Hematopoietic multipotent progenitor cell treated with erythropoietin and hydrocortisone succinate and interleukin-3 and kit ligand, for 8 days (in vitro differentiated cells): ENCODE data around the gene POMP.
"Not testable (repeated sequence)": the region's sequence is repeated elsewhere in the genome, so short reads cannot be mapped to it uniquely, and the experiment has no call there.

Source experiments
- DNase-seq: peaks from one replicate; pipeline ENCODE4 v3.0.0-alpha.2; 2015

The POMP gene

DNA sequence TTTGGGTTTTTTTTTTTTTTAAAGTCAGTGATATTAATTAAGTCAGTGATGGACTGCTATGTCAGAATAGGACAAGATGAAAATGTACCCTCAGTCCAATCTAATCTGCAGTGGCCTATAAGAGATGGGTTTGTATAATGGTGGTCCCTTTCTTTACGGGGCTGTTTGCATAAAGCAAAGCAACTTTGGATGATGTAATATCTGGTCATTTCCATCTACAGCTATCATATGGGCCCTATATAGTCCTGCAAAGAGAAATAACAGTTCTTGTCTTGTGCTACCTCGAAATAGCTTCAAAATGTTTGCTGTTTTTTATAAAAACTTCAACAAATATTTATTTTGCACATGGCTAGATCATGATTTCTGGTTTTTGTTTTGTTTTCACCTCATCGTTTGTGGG lies 20.2 kb upstream of the POMP start:
- DNase-seq = no peak

DNA sequence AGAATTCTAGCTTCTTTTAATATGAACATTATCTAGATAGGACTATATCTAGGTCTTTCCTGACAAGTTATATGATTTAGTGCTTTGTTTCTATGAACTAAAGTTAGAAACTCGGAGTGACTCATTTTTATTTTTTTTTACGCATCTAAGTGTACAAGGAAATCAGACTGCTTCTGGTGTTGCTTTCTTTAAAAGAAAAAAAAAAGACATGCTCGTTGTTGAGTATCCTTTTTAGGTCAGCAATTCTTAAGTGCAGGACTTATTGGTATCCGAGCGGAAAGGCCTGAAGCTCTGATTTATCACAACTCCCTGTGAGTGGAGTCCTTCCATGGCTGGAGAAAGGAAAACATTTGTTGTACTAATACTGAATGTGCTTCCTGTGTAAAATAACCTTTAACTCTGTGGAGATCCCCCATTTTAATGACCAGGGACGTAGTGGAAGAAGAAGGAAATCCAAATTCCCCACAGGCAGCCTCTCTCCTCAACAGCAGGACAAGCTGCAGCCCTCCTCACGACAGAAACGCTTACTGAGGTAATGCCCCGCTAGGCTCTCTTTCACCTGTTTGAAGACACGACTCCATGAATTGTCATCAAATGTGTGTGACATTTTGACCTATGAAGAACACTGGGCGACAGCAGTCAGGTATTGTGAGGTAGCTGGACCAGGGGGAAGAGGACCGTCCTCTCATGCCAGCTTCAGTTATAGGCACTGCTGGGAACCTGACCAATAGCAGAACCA lies 17.9 kb upstream of the POMP start:
- no peak for DNase-seq

DNA sequence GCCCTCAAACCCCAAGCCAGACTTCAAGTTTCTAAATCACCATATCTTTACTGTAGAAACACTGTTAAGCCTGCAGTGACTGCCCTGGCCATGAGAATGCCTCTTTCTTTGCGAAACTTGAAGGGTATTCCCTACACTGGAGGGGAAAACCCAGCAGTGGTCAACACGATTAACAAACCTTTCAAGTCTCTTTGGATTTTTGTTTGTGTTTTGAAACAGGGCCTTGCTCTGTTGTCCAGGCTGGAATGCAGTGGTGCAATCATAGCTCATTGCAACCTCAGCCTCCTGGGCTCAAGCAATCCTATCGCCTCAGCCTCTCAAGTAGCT lies 17.4 kb upstream of the POMP start:
- no peak for DNase-seq

DNA sequence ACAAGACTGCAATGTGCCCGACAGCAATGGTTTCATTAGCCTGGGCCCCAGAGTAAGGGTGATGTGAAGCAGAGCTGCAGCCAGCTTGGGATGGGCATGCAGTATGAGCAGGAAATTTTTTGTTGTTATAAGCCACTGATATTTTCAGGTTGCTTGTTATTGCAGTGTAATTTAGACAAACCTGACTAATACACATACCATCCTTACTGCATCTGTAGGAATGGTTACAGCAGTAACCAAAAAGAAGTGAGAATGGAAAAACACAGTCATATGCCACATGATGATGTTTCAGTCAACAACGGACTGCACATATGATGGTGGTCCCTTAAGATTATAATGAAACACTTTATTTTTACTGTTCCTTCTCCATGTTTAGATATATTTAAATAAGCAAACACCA lies 8.6 kb upstream of the POMP start:
- DNase-seq = no peak

DNA sequence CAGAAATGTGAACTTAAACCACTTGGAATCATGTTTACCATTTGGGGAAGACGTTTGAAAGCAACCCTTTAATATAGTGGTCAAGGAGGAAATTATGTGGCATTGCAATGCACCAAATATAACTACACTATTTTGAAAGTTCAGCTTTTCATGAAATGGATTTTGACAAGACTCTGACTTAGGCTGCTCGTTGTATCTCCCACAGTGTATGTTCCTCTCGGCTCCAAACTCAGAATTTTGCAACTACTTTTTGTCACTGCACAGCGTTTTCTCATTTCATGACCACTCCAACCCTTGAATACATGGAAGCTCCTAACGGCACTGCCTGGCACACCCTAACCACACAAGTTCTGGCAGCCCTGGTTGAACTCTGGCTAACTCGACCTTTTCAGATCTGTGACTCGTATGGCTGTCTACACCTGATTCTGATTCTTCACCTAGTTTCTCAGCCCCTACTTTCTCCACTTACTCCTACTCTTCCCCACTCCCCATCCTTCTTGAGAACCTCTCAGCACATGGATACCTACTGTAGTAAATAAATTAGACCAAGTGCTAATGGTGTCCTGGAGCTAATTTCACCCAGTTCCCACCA lies 7.0 kb upstream of the POMP start:
- DNase-seq = no peak

DNA sequence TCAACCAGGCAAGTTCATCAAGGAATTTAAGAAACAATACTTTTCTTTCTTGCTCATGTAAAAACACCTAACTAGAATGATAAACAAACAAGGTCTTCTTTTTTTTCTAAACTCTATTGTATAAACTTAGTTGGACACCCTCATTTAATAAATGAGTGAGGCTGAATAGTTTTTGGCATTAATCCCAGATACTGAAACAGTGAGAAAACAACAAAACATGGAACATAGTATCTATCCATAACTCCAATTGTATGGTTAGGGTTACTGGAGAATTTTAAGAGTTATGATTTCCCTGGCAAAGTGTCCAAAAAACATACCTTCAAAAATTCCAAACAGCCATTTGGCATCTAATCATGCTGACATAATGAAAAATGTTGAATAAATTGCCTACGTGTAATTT lies 5.8 kb upstream of the POMP start:
- no peak for DNase-seq

DNA sequence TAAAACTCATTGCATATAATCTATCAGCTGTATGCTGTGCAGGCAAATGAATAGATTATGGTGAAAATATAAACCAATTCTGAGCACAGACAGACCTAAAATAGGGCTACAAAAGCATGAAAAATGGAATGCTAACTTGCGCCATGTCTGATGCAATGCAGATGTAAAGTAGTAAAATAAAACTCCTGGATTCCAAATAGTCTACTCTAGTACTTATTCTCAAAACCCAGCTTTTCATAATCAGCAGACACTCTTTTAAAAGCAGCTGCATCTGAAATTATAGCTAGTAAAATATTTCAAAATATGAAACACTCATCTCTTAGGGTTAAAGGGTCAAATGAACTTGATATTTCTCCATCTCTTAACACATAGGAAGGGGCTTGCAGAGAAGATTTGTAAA lies 4.7 kb upstream of the POMP start:
- DNase-seq = no peak

DNA sequence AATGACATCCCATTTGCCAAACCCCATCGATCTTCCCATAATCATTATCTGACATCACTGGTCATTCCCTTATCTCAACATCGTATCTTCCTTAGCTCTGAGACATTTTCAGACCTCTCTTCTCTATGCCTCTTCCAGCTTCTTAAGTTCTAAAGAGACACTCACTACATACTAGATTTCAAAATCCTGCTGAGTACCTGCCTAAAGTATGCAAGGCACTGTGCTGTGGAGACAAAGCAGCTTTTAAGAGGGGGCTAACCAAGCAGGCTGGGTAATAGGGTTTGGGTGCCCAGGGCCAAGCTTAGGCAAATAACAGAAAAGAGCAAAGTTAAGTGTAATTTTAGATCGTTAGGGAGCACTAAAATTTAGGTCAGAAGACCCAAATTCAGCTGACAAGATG lies 3.4 kb upstream of the POMP start:
- no peak for DNase-seq

DNA sequence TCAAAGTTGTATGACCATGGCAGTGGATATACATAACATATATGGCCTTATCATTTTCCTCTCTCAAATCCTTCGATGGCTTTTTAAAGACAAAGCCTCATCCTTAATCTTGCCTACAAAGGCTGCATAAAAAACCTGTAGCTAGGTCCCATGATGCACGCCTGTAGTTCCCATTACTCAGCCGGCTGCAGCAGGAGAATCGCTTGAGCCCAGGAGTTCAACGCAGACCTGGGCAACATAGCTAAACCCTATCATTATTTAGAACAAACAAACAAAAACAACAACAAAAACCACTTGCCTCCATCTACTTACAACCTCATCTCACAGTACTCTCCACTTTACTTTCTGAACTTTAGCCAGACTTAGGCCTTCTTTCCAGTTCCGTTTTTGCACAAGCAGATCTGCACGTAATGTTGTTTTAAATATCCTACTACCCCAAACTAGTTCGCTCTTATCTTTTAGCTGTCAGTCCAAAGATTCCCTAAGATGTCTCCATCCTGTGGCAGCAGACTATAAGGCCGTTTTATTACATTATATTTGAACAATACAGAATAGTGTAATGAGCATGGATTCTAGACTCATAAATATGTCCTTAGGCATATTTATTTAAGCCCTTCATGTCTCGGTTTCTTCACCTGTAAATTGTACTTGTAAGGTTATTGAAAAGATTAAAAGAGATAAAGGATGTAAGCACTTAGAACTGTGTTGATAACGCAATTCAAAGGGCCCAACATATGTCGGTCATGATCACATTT lies 969 bp upstream of the POMP start:
- peak; percentile 55 for DNase-seq

DNA sequence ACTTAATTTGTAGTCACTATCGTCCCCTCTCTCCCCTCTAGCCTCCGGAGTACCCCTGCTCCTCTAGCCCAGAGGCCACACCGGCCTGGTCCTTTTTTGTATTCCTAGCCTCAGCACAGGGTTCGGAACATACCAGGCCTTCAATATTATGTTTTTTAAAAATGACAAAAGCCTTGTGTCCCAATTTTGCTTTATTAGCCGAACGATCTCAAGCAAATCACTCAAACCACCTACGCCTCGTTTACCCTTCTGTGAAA lies 463 bp upstream of the POMP start:
- no peak for DNase-seq

DNA sequence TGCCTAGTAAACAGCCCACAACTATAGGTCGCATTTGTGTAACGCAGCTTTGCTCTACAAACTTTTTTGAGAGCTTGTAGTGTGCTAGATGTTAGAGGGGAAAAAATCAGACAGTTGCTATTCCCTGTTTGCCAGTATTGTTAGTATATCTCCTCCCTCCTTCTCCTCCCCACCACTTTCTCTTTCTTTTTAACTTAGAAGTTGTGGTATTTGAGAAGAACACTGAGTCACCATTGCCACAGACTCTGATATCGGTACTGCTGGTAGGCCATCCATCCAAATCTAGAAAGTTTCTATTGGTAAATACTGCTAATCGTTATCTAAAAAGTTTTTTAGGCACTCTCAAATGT lies 666 bp downstream of the POMP start:
- peak; percentile 49 for DNase-seq

DNA sequence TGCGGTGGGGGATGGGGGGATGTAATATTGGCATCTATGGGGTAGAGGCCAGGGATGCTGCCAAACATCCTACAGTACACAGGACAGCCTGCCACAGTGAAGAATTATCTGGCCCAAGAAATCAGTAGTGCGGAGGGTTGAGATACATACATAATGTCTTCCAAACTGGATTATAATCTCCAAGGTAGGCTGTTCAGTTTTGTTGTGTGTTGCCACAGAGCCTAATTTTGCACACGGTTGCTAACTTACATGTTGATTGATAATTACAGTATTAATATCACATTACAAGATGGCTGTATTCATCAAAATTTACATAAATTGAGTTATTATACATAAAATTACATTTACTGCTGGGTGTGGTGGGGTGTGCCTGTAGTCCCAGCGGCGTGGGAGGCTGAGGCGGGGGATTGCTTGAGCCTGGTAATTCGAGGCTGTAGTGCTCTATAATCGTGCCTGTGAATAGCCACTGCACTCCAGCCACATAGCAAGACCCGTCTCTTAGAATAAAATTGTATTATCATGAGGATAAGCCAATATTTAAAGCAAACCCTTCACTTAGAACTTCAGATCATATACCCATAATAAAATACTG lies 8.1 kb downstream of the POMP start:
- no peak for DNase-seq

DNA sequence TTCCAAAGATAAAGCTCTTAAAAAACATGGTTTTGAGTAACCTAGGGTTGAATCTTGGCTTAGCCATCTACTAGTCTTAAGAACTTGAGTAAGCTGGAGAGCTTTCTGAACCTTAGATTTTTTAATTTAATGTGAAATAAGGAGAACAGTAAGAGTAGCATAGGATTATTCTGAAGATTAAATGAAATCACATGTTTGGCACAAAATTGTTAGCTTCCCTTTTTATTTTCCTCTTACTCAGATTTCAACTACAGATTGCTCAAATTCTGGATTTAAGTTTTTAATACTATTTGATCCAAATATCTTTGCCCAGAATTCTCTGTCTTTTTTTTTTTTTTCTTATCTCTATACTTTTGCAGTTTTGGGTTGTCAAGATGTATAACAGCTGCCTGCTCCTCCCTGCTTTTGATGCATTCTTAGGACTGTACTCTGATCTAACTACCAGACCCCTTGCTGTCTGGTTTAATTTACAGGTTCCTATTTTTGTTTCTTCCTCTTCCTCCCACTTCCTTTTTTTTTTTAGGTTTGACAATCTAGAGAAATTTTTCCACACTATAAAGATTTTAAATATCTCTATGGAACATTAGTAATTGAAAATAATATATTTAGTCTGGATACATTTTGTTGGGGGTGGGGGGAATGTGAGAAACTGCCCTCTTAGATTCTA lies 12.3 kb downstream of the POMP start:
- DNase-seq = no peak

DNA sequence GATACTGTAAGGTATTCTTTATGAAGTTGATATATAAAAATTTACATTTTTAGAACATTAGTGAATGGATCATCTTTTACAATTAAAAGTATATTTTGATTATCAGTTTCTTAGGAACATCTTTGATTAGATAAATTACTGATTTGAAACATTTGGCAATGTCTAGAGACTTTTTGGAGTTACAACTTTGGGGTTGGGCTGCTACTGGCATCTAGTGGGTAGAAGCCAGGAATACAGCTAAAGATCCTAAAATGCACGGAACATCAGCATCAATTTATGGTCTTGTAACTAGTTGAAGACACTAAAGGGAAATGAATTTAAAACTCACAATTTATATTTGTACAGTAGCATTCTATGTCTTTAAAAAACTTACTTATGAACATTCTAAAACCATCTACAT lies 19.9 kb downstream of the POMP start:
- no peak for DNase-seq

DNA sequence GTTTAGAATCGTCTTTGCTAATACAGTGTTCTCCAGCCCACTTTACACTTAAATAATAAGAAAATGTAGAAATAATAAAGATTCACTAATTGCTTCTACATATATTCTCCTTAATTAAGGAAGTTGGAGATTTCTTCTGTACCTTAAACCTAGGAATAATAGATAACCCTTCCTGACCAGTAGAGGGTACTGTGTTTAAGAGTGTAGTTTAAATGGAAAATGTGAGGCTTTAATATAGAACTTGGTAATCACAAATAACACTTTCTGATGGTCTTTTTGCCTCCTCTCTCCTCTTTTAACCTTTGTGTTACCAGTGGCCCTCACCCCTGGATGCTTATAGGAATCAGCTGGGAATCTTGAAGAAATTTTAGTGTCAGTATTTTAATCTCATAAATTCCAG lies 20.7 kb downstream of the POMP start:
- peak; percentile 26 for DNase-seq

DNA sequence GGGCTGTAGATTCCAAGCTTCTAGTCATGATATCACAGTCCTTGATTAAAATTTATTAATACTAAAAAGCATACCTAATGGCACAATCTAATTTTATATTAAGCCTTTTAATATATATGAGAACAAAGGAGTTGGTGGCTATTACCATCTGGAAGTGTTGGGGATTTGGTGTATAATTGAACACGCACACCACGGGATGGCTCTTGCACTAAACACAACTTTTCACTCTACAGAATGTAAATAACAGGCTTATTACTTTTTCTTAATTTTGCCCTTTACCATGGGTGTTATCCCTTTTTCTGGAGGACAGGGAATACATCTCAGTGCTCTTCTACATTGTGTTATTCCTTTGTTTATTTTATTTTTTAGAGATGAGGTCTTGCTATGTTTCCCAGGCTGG lies 21.6 kb downstream of the POMP start:
- no peak for DNase-seq

DNA sequence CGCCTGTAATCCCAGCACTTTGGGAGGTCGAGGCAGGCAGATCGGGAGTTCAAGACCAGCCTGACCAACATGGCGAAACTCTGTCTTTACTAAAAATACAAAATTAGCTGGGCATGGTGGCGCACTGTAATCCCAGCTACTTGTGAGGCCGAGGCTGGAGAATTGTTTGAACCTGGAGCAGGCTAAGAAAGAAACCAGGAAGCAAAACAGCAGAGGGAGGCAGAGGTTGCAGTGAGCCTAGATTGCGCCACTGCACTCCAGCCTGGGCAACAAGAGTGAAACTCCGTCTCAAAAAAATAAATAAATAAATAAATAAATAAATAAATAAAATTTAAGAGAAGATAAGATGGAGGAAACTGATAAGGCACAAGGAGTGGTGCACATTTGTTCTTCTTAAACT lies 24.2 kb downstream of the POMP start:
- not testable (repeated sequence) for DNase-seq

DNA sequence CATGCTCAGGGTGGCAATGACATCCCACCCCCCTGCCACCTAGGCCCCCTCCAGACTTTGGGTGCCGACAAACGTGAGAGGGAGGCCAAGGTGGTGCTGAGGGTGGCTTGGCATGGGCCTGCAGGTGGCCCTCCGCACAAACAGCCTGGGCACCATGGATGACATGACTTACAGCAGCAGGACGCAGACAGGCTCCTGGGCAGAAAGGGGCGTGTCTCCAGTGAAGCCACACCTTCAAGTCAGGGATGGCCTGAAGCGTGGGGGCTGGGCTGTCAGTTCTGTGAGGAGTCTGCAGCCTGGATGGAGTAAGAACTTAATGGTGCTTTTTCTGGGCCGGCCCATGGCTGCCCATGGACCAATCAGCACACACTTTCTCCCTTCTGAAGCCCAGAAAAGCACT lies 25.3 kb downstream of the POMP start:
- no peak for DNase-seq

DNA sequence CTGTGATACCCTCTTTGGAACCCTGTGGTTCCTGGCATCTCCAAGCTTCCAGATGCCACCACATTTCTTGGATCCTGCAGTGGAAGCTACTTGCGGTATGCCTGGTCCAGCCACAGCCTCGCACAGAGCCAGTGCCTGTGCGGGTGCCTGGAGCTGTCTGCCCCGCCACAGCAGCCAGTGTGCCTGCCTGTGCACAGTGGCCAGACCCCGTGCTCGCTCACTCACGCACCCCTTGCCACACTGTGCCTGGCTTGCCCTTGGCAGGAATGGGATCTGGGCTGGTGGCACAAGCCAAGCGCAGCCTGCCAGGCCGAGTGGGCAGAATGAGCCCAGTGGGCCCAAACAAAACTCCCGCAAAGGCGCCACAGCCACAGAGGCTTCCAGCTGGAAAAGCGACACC lies 26.2 kb downstream of the POMP start:
- DNase-seq = no peak

DNA sequence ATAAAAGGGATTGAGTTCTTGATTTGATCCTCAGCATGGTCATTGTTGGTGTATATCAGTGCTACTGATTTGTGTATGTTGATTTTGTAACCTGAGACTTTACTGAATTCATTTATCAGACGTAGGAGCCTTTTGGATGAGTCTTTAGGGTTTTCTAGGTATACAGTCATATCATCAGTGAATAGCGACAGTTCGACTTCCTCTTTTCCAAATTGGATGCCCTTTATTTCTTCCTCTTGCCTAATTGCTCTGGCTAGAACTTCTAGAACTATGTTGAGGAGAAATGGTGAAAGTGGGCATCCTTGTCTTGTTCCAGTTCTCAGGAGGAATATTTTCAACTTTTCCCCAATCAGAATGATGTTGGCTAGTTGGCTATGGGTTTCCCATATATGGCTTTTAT lies 27.0 kb downstream of the POMP start:
- DNase-seq = no peak

DNA sequence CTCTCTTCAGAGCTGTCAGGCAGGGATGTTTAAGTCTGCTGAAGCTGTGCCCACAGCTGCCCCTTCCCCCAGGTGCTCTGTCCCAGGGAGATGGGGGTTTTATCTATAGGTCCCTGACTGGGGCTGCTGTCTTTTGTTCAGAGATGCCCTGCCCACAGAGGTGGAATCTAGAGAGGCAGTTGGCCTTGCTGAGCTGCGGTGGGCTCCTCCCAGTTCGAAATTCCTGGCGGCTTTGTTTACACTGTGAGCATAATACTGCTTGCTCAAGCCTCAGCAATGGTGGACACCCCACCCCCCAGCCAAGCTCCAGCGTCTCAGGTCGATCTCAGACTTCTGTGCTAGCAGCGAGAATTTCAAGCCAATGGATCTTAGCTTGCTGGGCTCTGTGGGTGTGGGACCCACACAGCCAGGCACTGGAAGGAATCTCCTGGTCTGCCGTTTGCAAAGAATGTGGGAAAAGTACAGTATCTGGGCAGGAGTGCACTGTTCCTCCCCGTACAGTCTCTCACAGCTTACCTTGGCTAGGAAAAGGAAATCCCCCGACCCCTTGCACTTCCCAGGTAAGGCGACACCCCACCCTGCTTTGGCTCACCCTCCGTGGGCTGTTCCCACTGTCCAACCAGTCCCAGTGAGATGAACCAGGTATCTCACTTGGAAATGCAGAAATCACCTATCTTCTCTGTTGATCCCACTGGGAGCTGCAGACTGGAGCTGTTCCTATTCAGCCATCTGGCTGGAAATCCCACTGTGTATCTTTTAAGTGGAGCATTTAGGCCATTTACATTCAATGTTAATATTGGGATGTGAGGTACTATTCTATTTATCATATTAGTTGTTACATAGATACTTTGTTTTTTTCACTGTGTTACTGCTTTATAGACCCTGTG lies 34.9 kb downstream of the POMP start:
- DNase-seq = not testable (repeated sequence)

DNA sequence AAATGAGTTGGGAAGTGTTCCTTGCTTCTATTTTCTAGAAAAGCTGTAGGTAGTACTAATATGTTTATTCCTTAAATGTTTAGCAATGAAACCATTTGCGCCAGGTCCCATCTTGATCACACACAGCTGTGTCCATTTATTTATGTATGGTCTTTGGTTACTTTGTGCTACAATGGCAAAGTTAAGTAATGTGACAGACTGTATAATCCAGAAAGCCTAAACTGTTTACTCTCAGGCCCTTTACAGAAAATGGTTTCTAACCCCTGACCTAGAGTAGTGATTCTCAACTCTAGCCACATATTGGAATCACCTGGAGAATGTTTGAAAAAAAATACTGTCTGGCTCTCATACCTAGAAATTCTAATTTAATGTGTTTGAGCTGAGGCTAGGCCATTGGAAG lies 38.5 kb downstream of the POMP start:
- DNase-seq = no peak

DNA sequence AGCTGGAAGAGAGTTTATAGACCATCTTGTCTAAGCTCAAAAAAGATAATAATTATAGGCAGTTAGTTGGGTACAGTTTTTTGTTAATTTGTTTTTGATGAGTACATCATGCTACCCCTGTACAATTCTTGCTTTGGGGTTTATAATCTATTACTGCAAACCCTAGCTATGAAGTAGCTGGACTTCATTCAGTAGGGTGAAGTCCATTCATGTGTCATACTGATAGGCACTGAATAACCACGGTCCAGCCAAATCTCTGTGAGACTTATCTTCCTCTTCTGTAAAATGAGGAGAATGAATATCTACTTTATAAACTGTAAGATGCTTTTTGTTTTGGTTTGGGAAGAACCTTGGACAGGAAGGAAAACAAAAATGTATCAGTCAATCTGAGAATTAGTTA lies 40.3 kb downstream of the POMP start:
- no peak for DNase-seq
